Glomerular endothelial cell (primary cell): ENCODE data around the gene NLGN1. TPM values are rescaled to one million over a fixed set of nuclear protein-coding genes. Genes with fewer than 3 reads are reported as not detected.

Experiments
- DNase-seq: peaks from one replicate; pipeline ENCODE4 v3.0.0-alpha.2; 2011; ENCODE audit warnings: low read depth, low spot score; ENCODE audit errors: extremely low read depth
- total RNA-seq: library from RNA; depleted of rRNA; stranded (reverse); fragments of >200 nt; gene quantifications from 2 replicates; pipeline ENCODE4 v1.2.3, GENCODE V29; 2015

The NLGN1 gene
- total RNA-seq, 1 donor from 2014 or later, result 3.0 TPM

- DNase-seq, result no peak
These were observed 648.8 kb downstream of the NLGN1 start for GRCh38 chr3:174046311-174046710.

GRCh38 chr3:174049472-174049871 lies 651.9 kb downstream of the NLGN1 start:
- no peak for DNase-seq

DNA sequence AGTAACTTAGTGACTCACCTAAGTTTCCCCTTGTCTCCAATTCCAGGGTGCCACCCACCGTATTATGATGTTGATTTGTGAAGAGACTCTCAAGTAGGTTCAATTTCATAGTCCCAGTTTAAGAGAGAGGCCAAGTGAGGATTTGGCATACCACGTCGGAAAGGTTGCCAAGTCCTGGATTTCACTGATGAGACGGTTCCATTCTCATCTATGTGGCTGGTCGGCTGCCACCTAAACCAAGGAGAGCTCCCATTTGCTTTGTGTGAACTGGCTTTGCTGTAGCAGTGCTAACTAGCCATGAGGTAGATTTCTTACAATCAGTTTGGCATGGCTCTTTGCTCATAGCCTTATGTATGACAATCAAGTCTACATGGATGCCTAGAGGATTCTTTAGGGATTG lies 653.6 kb downstream of the NLGN1 start:
- DNase-seq, result no peak

DNA sequence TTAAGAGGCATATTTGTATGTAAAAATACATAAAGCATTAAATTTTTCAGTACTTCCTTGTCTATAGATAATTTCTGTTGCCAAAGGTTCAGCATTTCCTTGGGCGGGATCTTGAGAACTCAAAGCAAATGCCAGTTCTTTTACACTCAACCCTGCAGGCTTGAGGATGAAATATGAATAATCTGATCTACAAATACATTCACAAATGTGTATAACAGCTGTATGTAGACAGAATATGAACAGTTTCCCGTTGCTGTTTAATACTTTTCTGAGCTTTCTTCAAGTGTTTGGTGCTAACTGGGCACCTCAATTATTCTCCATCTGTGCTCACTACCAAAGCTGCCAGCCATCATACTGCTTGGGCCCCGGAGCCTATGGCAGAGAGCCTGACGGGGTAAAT lies 661.3 kb downstream of the NLGN1 start:
- DNase-seq, result no peak

DNA sequence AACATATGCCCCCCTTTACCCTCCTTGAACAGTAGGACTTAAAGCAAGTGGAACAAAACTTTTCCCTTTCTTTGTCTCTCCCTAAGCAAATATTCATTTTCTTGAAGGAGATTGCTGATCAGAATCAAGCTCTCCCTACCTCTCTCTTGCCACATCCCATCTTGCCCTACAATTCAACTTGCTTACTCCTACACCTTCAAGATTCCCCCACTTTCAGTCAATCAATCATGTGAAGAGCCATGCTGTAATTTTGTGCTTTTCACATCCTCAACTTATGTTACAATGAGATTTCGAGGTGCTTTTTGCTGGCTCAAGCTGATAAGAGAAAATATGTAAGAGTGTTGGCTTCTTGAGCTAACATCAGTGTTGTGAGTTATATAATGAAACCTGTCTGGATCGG lies 662.9 kb downstream of the NLGN1 start:
- no peak for DNase-seq

- no peak for DNase-seq
These were observed 663.6 kb downstream of the NLGN1 start for GRCh38 chr3:174061162-174061561.

DNA sequence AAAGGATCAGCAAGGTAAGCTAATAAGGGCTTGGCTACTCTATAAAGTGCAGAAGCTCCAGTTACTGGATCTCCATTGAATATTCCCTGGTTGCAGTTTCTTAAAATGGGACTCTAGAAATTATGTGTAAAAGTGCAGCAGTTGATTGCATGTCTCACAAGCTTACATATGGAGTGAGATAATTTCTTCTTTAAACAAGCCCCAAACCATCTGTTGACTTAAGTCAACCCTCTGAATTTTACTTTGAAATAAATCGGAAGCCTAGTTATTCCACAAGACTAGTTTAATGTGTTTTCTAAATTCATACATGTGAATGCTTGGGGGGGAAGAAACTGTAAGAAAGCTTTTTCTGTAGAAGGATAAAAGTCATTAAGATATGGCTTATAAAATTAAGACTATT lies 664.2 kb downstream of the NLGN1 start:
- no peak for DNase-seq

DNA sequence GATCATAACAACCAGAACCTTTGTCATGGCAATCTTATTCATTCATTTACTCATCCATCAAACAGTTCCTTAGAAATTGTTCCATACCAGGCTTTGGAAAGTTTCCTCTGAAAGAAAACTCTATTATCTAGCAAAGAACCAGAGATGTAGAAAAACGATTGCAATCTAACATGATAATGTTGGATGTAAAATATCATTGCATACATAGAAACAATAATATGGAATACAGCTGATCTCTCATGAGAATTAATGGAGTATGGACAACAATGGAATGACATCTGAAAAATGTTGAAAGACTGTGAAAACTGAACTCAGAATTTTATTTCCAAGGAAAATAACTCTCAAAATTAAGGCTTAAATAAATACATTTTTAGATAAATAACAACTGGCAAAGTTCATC lies 665.4 kb downstream of the NLGN1 start:
- DNase-seq, result no peak

GRCh38 chr3:174068035-174068434 lies 670.5 kb downstream of the NLGN1 start:
- DNase-seq, result no peak

- DNase-seq, result no peak
These were observed 675.1 kb downstream of the NLGN1 start for GRCh38 chr3:174072675-174073074.

DNA sequence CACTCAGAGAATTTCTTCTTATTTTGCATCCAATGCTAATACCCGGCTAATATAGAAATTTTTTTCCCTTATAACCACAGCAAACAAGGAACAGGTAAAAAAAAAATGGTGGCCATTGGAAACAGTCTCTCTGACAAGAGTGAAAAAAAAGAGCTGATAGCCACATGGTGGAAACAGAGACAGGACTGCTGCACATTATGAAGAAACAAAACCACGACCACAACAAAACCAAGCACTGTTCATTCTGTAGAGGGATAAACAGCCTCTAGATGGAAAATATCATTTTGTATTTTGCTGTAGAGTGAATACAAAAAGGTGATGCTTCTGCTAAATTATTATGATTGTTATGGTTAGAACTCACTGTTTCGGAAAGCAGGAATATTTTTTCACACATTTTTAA lies 686.2 kb downstream of the NLGN1 start:
- no peak for DNase-seq

- no peak for DNase-seq
These were observed 692.0 kb downstream of the NLGN1 start for GRCh38 chr3:174089592-174089991.

DNA sequence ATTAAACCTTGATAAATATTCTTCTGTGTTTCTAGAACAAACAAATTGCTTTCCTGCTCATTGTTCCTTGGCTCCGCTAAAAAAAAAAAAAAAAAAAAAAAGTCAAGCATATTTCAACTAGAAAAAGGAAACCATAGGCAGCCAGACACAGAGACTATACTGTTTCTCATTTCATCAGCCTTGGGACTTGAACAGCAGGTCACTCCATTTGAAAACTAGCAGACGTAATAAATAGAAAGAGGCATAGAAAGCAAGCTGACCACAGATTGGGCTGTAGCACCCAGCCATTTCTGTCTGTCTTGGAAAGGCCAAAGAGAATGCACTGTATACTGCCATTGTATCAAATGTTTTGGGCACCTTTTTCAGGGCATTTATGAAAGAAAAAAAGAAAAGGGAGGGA lies 697.1 kb downstream of the NLGN1 start:
- no peak for DNase-seq

DNA sequence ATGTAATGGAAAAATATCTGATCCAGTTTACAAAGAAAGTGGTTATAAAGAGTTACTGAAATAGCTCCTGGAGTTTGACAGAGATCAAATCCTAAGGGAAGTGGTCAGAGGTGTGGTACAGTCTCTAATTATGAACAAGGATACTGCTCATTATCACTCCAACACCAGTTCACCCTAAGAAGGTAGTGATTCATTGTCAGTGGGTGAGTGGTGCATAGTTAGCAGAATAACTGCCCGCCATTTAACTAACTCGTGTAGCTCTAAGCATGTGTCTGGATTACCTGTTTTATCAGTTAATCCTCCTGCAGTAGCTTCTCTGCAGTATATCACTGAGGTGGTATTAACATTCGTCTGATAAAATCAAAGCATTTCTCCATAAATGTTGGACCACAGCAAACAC lies 700.1 kb downstream of the NLGN1 start:
- DNase-seq, result no peak

DNA sequence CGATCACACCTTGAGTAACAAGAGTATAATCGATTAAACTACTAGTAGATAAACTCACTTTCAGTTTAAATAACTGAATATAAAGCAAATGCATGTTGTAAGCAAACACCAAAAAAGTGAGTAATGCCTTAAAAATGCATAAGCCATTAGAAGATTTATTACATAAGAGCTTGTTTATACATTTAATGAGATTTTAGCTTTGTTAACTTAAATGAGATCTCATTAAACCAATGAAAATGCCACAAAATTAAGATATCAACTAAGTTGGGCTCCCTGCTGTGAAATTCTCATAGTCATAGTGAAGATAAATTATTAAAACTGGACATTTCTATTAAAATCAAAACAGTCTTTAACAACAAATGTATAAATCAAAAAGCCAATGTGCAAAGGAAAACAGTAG lies 701.2 kb downstream of the NLGN1 start:
- no peak for DNase-seq

- no peak for DNase-seq
These were observed 702.2 kb downstream of the NLGN1 start for GRCh38 chr3:174099724-174100123.

- DNase-seq, result no peak
These were observed 703.2 kb downstream of the NLGN1 start for GRCh38 chr3:174100744-174101143.

DNA sequence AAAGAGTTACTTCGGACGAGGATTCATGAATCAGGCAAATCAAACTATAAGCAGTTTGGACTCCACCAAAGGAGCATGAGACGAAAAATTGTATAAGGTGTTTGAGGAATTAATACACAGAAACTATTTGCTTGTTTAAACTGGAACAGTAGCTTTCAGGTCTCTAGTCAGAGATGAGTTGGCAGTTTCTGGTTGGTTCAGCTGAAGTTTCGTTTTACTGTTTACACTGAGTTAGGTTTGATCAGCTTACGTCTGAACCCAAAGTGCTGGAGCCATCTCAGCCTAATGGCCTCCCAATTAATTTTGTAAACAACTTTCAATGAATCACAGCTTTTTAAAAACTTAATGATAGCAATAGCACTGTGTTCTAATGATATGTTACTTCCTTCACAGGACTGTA lies 703.7 kb downstream of the NLGN1 start:
- no peak for DNase-seq

DNA sequence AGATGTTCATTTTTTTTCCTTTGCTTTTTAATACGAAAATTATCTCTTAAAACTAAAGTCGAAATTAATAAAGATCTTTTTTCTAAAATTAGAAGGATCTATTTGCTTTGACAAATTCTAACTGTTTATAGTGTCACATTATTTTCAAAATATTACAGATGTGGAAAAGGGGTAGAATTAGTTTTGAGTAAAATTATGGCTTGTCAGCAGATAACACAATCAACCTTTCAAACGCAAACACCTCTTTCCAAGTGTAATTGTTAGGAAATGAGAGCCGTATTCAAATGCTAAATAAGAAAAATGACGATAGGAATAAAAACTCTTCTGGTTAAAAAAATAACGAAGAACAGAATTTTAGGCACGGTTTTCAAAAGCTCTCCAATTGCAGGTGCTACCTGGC lies 704.7 kb downstream of the NLGN1 start:
- DNase-seq, result no peak

GRCh38 chr3:174102866-174103265 lies 705.3 kb downstream of the NLGN1 start:
- DNase-seq, result no peak

DNA sequence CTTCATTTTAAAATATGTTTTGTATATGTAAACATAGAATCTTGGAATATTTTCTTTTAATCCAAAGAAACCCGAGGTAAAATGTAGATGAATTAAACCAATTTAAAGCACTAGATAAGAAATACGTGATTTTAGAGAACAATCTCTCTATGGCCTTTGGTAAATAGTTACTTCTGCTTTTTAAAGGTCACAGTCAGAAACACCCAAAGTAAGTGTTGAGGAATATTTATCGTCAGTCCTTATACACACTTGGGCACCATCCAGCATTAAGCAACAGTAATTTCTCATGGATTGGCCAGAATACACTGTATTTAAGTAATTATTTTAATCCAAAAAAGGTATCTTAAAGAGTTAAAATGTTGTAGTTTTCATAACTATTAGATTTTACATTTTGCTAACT lies 713.2 kb downstream of the NLGN1 start:
- no peak for DNase-seq

GRCh38 chr3:174111776-174112175 lies 714.2 kb downstream of the NLGN1 start:
- no peak for DNase-seq

GRCh38 chr3:174116421-174116820 lies 718.9 kb downstream of the NLGN1 start:
- no peak for DNase-seq

DNA sequence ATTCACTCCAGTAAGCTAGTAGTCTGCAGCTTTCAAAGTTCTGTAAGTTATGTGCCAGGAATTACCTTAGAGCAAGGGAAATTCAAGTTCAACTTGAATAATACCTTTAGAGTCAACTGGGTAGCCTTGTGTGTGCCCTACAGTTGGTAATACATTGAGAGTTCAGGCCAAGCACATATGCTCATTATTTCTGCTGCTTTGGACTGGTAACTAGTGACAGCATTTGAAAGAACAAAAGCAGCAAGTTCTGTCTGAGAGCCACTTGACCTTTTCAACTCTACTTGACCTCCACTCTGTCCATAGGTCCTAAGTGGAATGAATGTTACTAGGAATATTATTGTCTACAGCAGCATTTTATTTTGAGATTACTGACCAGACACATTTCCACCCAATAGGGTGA lies 723.5 kb downstream of the NLGN1 start:
- DNase-seq, result no peak
